Measurements from ENCODE around the gene LTBP3.

The LTBP3 gene

GRCh38 chr11:65556470-65557279 lies 1.5 kb downstream of the LTBP3 start:
- no peak for DNase-seq (ENCODE audit: low read depth)
- no peak for TF ChIP-seq CTCF (IDR thresholded peaks at IDR 0.05; ENCODE audit: low read depth, low read length, missing control alignments)
- no peak overlapping the region for H3K4me3 ChIP-seq (ENCODE audit: low read depth, low read length)

GRCh38 chr11:65555693-65556231 lies 2.4 kb downstream of the LTBP3 start:
- no peak for DNase-seq (ENCODE audit: low read depth)
- TF ChIP-seq CTCF (IDR thresholded peaks at IDR 0.05; ENCODE audit: low read depth, low read length, missing control alignments), result no peak
- H3K4me3 ChIP-seq (ENCODE audit: low read depth, low read length), result no peak overlapping the region

DNA sequence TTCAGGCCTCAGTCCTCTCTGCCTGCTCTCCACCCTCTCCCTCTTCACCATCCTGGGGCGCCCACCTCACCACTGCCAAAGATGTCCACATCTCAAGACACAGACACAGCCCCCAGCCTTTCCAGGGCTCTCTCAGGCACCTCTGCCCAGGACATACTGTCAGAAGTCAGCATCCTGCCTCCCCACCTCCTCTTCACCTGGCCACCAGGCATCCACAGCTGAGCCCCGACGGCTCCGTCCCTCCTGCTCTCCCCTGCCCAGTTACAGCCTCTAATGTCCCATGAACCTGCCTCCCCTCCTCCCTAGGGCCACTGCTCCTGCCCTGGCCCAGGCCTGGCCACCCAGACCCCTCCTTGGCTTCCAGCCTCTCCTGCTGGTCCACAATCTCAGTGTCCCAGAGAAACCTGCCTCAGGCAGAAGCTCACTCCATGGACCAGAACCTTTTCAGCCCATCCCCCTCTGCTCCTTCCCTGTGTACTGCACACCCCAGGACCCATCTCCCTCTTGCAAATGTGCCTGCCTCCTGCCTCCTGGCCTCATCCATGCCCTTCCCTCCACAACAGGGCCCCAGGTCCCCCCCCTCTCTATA lies 3.2 kb downstream of the LTBP3 start:
- DNase-seq (ENCODE audit: low read depth), result no peak
- TF ChIP-seq CTCF (IDR thresholded peaks at IDR 0.05; ENCODE audit: low read depth, low read length, missing control alignments), result no peak
- no peak overlapping the region for H3K4me3 ChIP-seq (ENCODE audit: low read depth, low read length)

DNA sequence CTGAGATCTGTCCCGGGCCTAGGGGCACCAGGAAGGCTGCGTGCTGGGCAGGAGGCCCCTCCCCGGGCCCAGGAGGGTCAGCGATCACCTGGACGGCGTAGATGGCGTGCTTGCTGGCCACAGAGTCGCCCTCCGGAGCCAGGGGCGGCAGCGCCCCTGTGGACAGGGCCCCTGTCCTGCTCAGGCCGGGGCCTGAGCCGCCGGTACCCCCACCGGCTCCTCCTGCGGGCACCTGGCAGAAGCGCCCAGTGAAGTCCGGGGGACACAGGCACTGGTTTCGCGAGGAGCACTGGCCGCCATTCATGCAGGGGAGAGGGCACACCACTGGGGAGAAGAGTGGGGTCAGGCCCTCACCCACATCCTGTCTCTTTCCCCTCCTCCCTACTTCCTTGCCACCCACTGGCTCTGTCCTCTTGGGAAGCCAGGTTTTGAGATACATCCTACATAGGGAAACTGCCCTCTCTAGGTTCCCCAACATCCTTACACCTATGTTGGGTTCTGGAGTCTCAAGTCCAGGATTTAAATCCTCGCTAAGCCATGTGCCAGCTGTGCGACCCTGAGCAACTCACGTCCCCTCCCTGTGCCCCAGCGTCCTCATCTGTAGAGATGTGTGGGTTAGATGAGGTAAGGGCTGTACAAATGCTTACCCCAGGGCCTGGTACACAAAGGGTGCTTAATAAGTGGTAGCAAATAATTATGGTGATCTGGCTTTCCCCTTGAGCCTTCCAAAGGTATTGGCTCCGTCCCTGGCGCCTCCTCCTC lies 3.9 kb downstream of the LTBP3 start:
- no peak overlapping the region for H3K4me3 ChIP-seq (ENCODE audit: low read depth, low read length)
- no peak for TF ChIP-seq CTCF (IDR thresholded peaks at IDR 0.05; ENCODE audit: low read depth, low read length, missing control alignments)

DNA sequence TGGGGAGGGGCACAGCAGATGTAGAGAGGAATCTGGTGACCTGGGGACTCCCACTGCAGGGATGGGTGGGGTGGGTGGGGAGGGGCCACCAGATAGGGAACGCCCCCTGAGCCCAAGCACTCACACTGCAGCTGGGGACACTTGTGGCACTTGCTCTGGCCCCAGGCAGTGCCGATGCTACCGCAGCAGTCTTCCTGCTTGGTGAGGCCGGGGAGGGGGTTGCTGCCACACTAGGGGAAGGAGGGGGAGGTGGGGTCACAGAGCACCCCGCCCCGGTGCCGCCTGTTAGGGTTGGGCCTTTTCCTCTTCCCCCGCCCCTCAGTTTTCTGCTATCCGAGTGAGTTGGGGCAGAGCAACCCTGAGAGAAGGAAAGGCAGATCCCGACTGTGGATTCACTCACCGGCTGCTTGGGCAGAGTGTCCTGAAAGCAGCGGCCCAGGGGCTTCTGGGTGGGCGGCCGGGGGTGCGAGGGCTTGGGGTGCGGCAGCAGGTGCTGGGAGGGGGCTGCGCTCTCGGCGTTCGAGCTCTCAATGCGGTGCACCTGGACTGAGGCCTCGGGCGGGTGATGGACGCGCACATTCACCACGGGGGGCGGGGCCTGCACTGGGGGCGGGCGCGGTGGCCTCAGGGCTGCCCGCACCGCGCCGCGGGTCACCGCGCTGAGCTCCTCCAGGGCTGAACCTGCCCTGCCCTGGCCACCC lies 4.7 kb downstream of the LTBP3 start:
- H3K4me3 ChIP-seq (ENCODE audit: low read depth, low read length), result no peak overlapping the region
- TF ChIP-seq CTCF (IDR thresholded peaks at IDR 0.05; ENCODE audit: low read depth, low read length, missing control alignments), result no peak
- DNase-seq (ENCODE audit: low read depth), result no peak

More for the DNA sequence above, 3.9 kb downstream of the LTBP3 start:
- DNase-seq (ENCODE audit: low read depth), result no peak

DNA sequence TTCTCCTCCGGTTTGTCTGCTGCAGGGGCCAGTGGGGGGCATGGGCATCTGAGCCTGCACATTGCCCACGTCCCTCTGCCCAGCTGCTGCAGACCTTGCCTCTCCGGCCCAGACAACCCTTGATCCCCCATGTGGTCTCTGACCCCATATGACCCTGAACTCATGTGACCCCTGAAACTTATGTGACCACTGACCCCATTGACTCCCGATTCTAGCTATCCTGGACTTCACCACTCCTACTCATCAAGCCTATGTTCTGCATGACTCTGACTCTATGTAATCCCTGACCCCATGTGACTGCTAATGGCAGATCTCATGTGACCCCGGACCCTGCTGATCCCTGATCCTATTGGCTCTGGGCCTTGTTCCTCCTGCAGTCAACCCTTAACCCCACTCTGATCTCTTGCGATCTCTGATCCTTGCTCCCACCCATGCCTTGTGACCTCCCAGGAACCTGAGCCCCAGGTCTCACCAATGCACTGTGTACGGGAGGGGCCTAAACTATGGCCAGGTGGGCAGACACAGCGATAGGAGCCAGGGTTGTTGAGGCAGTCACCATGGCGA lies 5.7 kb downstream of the LTBP3 start:
- TF ChIP-seq CTCF (IDR thresholded peaks at IDR 0.05; ENCODE audit: low read depth, low read length, missing control alignments), result no peak
- no peak for DNase-seq (ENCODE audit: low read depth)
- H3K4me3 ChIP-seq (ENCODE audit: low read depth, low read length), result no peak overlapping the region
